Measurements from ENCODE around the gene SDK2.
"Not testable (repeated sequence)": the region's sequence is repeated elsewhere in the genome, so short reads cannot be mapped to it uniquely, and the experiment has no call there.

The SDK2 gene

DNA sequence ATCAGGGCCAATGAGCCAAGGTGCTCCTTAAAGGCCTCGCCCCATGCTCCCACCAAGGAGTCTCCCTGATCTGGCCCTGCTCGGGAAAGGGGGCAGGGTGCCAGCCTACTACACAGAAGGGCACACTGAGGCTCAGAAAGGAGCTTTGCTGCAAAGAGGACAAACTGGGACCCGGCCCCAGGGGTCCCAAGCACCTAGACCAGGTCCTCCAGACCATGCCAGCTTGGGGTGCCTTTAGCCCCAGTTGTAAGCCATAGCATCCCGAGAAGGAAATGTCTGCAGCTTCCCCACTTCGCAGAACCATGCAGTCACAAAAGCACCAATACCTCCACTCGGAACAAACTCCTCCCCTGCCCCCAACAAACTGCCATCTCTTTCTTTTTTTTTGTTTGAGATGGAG is 257.7 kb downstream of the SDK2 start:
- no peaks in the 10 kb centered on the region for H3K36me3 ChIP-seq (ENCODE audit: control insufficient read depth, insufficient read depth, low read length)
- H3K4me1 ChIP-seq (ENCODE audit: control insufficient read depth, insufficient read depth, low read length): no peaks in the 10 kb centered on the region
- no peak overlapping the region for H3K4me3 ChIP-seq (ENCODE audit: low read length)
- no peak overlapping the region for H3K9ac ChIP-seq (ENCODE audit: low read length)
- no peaks in the 10 kb centered on the region for H3K9me3 ChIP-seq (ENCODE audit: control insufficient read depth, low read length)
- H3K27me3 ChIP-seq (ENCODE audit: control insufficient read depth, insufficient read depth, low read length): no peaks in the 10 kb centered on the region

DNA sequence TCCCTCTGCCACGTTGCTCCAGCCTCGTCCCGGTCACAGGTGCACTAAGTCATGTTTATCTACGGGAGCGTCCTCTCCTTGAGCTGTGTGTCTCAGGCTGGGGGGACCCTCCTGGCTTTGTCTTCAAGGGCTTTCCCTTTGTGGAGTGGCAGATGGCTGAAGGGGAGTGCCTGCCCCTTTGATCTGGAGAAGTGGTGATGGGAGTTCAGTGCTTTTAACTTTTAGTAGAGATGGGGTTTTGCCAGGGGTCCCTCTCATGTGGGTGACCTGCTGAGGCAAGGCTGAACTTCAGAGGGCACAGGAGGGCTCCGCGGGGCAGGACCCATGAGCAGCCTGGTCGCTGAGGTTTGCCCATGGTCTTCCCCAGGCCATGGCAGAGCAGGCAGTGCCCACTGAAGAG is 259.3 kb downstream of the SDK2 start:
- Histone ChIP-seq H3K4me3 (ENCODE audit: low read length) (no peak overlapping the region), H3K27me3 (ENCODE audit: control insufficient read depth, insufficient read depth, low read length) (no peaks in the 10 kb centered on the region), H3K36me3 (ENCODE audit: control insufficient read depth, insufficient read depth, low read length) (no peaks in the 10 kb centered on the region), H3K9me3 (ENCODE audit: control insufficient read depth, low read length) (no peaks in the 10 kb centered on the region), H3K9ac (ENCODE audit: low read length) (no peak overlapping the region), H3K4me1 (ENCODE audit: control insufficient read depth, insufficient read depth, low read length) (no peaks in the 10 kb centered on the region)

DNA sequence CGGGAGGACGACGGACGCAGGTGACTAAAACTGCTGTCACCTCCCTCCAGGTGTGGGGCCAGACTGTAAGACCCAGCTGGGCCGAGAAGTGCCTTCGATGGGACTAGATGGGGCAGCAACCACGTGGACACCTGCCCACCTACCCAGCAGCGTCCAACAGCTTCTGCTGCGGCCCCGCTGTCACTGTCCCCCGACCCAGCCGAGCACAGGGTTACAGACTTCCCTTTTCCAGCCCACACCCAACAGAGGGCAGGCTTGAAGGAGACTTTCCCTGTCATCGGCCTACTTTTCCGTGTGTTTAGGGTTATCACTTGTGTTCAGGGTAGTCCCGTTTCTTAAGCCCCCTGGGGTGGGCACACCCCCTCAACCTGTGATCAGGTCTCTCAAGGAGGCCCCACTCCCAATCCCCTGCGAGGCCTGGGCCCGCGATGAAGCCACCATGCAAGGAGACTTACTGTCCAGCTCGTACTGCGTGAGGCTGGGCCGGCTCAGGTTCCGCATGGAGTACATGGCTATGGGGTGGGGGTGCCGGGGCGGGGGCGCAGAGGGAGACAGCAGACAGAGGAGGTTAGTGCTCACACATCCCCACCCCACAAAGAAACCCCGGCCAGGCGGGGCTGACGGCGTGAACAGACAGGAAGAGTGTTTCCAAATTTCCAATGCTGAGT is 263.7 kb downstream of the SDK2 start:
- Histone ChIP-seq H3K9me3 (ENCODE audit: control insufficient read depth, low read length) (no peaks in the 10 kb centered on the region), H3K36me3 (ENCODE audit: control insufficient read depth, insufficient read depth, low read length) (no peaks in the 10 kb centered on the region), H3K4me3 (ENCODE audit: low read length) (no peak overlapping the region), H3K27me3 (ENCODE audit: control insufficient read depth, insufficient read depth, low read length) (no peaks in the 10 kb centered on the region), H3K9ac (ENCODE audit: low read length) (no peak overlapping the region), H3K4me1 (ENCODE audit: control insufficient read depth, insufficient read depth, low read length) (no peaks in the 10 kb centered on the region)

DNA sequence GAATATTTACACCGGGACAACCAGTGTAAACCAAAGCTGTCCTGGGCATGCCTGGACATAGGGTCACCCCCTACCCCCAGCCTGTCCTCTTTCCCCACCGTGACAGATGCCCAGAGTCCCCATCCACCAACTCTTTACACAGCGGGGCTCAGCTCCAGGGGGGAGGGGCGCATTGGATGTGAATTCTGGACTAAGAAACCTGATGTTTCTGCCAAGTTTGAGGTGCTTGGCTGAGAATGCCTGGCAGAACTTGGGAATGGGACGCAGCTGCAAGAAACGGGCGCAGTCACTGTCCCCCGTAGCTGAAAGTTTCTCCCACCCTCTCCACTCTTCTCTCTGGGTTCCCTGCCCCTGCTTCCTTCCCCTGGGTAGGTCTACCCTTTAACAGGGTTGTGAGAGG is 264.4 kb downstream of the SDK2 start:
- no peaks in the 10 kb centered on the region for H3K27me3 ChIP-seq (ENCODE audit: control insufficient read depth, insufficient read depth, low read length)
- no peak overlapping the region for H3K4me3 ChIP-seq (ENCODE audit: low read length)
- no peaks in the 10 kb centered on the region for H3K9me3 ChIP-seq (ENCODE audit: control insufficient read depth, low read length)
- no peak overlapping the region for H3K9ac ChIP-seq (ENCODE audit: low read length)
- no peaks in the 10 kb centered on the region for H3K36me3 ChIP-seq (ENCODE audit: control insufficient read depth, insufficient read depth, low read length)
- no peaks in the 10 kb centered on the region for H3K4me1 ChIP-seq (ENCODE audit: control insufficient read depth, insufficient read depth, low read length)

- Histone ChIP-seq H3K4me1 (ENCODE audit: control insufficient read depth, insufficient read depth, low read length) (no peaks in the 10 kb centered on the region), H3K9me3 (ENCODE audit: control insufficient read depth, low read length) (no peaks in the 10 kb centered on the region), H3K9ac (ENCODE audit: low read length) (no peak overlapping the region), H3K36me3 (ENCODE audit: control insufficient read depth, insufficient read depth, low read length) (no peaks in the 10 kb centered on the region), H3K4me3 (ENCODE audit: low read length) (no peak overlapping the region), H3K27me3 (ENCODE audit: control insufficient read depth, insufficient read depth, low read length) (no peaks in the 10 kb centered on the region)
Observed at GRCh38 chr17:73378974-73379470, 265.2 kb downstream of the SDK2 start.

DNA sequence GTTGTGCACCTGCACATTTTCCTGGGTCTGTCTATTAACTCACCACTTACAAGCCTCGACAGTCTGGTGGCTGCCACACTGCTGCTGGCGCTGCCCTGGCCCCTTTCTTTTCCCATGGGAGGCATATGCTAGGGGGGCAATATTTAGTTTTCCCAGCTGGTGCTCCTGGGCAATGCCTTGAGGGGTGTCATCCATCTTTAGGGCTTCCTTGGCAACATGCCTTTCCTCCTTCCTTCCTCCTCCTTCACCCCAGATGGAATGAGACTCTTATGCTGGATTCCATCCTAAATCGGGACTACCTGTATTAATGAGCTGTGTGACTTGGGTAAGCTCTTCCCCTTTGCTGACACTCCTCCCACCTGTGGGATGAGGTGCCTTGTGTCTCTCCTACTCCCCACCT is 267.6 kb downstream of the SDK2 start:
- Histone ChIP-seq H3K36me3 (ENCODE audit: control insufficient read depth, insufficient read depth, low read length) (no peaks in the 10 kb centered on the region), H3K9me3 (ENCODE audit: control insufficient read depth, low read length) (no peaks in the 10 kb centered on the region), H3K27me3 (ENCODE audit: control insufficient read depth, insufficient read depth, low read length) (peaks cover 4% of the 10 kb centered on the region), H3K9ac (ENCODE audit: low read length) (no peak overlapping the region), H3K4me3 (ENCODE audit: low read length) (no peak overlapping the region), H3K4me1 (ENCODE audit: control insufficient read depth, insufficient read depth, low read length) (no peaks in the 10 kb centered on the region)

DNA sequence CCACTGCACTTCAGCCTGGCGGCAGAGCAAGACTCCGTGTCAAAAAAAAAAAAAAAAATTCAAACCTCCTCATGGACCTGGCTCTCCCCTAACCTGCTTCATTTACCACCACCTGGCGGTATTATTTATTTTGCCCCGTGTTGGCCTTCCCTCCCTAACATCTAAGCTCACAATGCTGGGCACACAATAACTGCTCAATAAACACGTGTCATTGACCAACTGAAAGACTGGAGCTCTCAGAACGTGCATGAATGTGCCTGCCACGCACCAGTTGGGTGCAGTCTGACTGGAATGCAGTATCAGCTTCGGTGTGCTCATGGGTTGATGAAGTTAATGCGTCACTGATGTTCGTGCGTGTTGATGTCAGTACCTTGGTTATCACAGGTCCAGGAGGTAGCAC is 268.1 kb downstream of the SDK2 start:
- no peaks in the 10 kb centered on the region for H3K9me3 ChIP-seq (ENCODE audit: control insufficient read depth, low read length)
- H3K4me1 ChIP-seq (ENCODE audit: control insufficient read depth, insufficient read depth, low read length): no peaks in the 10 kb centered on the region
- H3K9ac ChIP-seq (ENCODE audit: low read length): no peak overlapping the region
- H3K36me3 ChIP-seq (ENCODE audit: control insufficient read depth, insufficient read depth, low read length): no peaks in the 10 kb centered on the region
- peaks cover 4% of the 10 kb centered on the region for H3K27me3 ChIP-seq (ENCODE audit: control insufficient read depth, insufficient read depth, low read length)
- no peak overlapping the region for H3K4me3 ChIP-seq (ENCODE audit: low read length)

- no peak overlapping the region for H3K9ac ChIP-seq (ENCODE audit: low read length)
- H3K4me3 ChIP-seq (ENCODE audit: low read length): no peak overlapping the region
- peaks cover 9% of the 10 kb centered on the region for H3K4me1 ChIP-seq (ENCODE audit: control insufficient read depth, insufficient read depth, low read length)
- H3K9me3 ChIP-seq (ENCODE audit: control insufficient read depth, low read length): no peaks in the 10 kb centered on the region
- peaks cover 4% of the 10 kb centered on the region for H3K27me3 ChIP-seq (ENCODE audit: control insufficient read depth, insufficient read depth, low read length)
- no peaks in the 10 kb centered on the region for H3K36me3 ChIP-seq (ENCODE audit: control insufficient read depth, insufficient read depth, low read length)
Observed at GRCh38 chr17:73371836-73372235, 272.4 kb downstream of the SDK2 start.

DNA sequence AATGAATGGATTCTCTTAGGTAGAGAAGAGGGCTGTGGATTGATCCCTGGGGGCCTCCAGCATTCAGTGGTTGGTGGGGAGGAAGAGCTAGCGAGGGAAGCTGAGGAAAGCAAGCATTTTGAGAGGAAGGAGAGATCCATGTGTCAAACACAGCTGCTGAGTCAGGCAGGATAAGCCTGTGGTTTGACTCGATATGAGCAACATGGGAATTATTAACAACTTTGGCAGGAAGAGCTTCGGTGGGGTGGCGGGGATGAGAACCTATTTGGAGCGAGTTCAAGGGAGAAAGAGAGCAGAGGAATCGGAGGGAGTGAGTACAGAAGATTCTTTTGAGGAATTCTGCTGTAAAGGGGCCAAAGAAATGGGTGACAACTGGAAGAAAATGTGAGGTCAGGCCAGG is 273.0 kb downstream of the SDK2 start:
- Histone ChIP-seq H3K36me3 (ENCODE audit: control insufficient read depth, insufficient read depth, low read length) (no peaks in the 10 kb centered on the region), H3K4me1 (ENCODE audit: control insufficient read depth, insufficient read depth, low read length) (peaks cover 9% of the 10 kb centered on the region), H3K9ac (ENCODE audit: low read length) (no peak overlapping the region), H3K4me3 (ENCODE audit: low read length) (no peak overlapping the region), H3K27me3 (ENCODE audit: control insufficient read depth, insufficient read depth, low read length) (peaks cover 4% of the 10 kb centered on the region), H3K9me3 (ENCODE audit: control insufficient read depth, low read length) (no peaks in the 10 kb centered on the region)

DNA sequence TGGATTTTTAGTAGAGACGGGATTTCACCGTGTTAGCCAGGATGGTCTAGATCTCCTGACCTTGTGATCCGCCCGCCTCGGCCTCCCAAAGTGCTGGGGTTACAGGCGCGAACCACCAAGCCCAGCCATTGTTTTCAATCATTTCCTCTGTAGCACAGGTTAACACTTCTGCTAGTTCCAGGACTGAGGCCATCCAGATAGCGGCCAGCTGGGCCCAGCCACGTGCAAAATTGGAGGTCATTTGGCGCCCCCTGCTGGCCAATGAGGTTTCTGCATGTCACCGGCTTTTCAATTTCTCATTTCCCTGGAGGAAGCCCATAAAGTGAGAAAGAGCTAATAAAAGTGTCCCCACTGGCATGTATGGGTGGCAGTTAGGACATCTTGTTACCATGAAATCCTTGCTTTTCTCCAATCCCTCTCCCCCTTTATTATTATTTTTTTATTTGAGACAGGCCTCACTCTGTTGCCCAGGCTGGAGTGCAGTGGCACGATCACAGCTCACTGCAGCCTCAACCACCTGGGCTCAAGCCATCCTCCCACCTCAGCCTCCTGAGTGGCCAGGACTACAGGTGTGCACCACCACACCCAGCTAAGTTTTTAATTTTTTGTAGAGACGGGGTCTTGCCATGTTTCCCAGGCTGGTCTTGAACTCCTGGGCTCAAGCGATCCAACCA is 274.3 kb downstream of the SDK2 start:
- not testable (repeated sequence) for H3K27me3 ChIP-seq (ENCODE audit: control insufficient read depth, insufficient read depth, low read length); H3K36me3 ChIP-seq (ENCODE audit: control insufficient read depth, insufficient read depth, low read length); H3K9ac ChIP-seq (ENCODE audit: low read length); H3K4me1 ChIP-seq (ENCODE audit: control insufficient read depth, insufficient read depth, low read length); H3K9me3 ChIP-seq (ENCODE audit: control insufficient read depth, low read length); H3K4me3 ChIP-seq (ENCODE audit: low read length)

DNA sequence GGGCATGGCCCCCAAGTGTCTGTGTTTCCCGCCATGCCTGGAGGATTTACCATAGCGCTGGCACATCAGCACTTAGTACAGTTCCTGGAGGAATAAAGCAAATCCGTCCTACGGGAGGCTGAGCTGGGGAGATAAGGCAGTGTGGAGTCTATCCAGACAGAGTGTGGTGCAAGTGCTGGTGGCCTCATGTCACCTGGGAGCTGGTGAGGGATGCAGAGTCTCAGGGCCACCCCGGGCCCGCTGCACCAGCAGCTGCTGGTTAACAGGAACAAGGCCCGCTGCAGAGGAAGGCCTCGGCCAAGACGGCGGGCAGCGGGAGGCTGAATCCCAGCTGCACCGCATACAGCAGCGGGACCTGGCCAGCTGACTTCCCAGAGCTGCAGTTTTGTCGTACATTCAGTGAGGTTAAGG is 275.1 kb downstream of the SDK2 start:
- no peaks in the 10 kb centered on the region for H3K36me3 ChIP-seq (ENCODE audit: control insufficient read depth, insufficient read depth, low read length)
- H3K27me3 ChIP-seq (ENCODE audit: control insufficient read depth, insufficient read depth, low read length): peaks cover 4% of the 10 kb centered on the region
- H3K9me3 ChIP-seq (ENCODE audit: control insufficient read depth, low read length): no peaks in the 10 kb centered on the region
- peaks cover 9% of the 10 kb centered on the region for H3K4me1 ChIP-seq (ENCODE audit: control insufficient read depth, insufficient read depth, low read length)
- H3K4me3 ChIP-seq (ENCODE audit: low read length): no peak overlapping the region
- H3K9ac ChIP-seq (ENCODE audit: low read length): no peak overlapping the region

GRCh38 chr17:73368085-73368631 is 276.1 kb downstream of the SDK2 start:
- peaks cover 4% of the 10 kb centered on the region for H3K27me3 ChIP-seq (ENCODE audit: control insufficient read depth, insufficient read depth, low read length)
- no peaks in the 10 kb centered on the region for H3K9me3 ChIP-seq (ENCODE audit: control insufficient read depth, low read length)
- H3K9ac ChIP-seq (ENCODE audit: low read length): no peak overlapping the region
- no peak overlapping the region for H3K4me3 ChIP-seq (ENCODE audit: low read length)
- peaks cover 9% of the 10 kb centered on the region for H3K4me1 ChIP-seq (ENCODE audit: control insufficient read depth, insufficient read depth, low read length)
- no peaks in the 10 kb centered on the region for H3K36me3 ChIP-seq (ENCODE audit: control insufficient read depth, insufficient read depth, low read length)

All from mucosa of stomach (tissue), 1 donor.